Caco-2 (cell line): Measurements from ENCODE around the gene ASIC4. TPM values are rescaled to one million over a fixed set of nuclear protein-coding genes. Genes with fewer than 3 reads are reported as not detected.

Experiments used
- BruUV-seq: library from RNA; stranded (reverse); fragments of 400-500 nt; replicated peaks from 2 replicates; lab custom pipeline; 2021; lab: Mats Ljungman, UMichigan
- CTCF ChIA-PET: fragments of 300-600 bp; sonication (Branson Sonifier 250); formaldehyde crosslinking; loops from one replicate; lab custom pipeline; 2022; ENCODE audit warnings: antibody characterized with exemption; lab: Charles Lee
- POLR2A ChIA-PET: fragments of 300-600 bp; sonication (Branson Sonifier 250); formaldehyde crosslinking; loops from one replicate; lab custom pipeline; 2022; ENCODE audit warnings: antibody characterized with exemption; lab: Charles Lee
- DNase-seq, 2 experiments: peaks; one replicate each; pipeline versions ENCODE4 v3.0.0 to v3.0.0-alpha.2; 2020 to 2022
- H3K27me3 ChIP-seq: replicated peaks from 2 replicates; pipeline ENCODE4 v1.6.0; 2011; ENCODE audit warnings: low read length; ENCODE audit not compliant: control insufficient read depth, insufficient read depth
- H3K36me3 ChIP-seq: 2 replicates; pipeline ENCODE4 v1.5.1; 2011; ENCODE audit warnings: low read length; ENCODE audit not compliant: control insufficient read depth, insufficient read depth
- H3K4me1 ChIP-seq: fragments of 250-450 bp; sonication (Bioruptor Pico); 2 replicates; pipeline ENCODE4 v1.5.1; 2020; ENCODE audit warnings: mild to moderate bottlenecking
- H3K4me3 ChIP-seq: 2 replicates; pipeline ENCODE4 v1.5.1; 2011; ENCODE audit warnings: low read depth, mild to moderate bottlenecking, control low read depth, low read length
- H3K9me3 ChIP-seq: fragments of 250-450 bp; sonication (Bioruptor Pico); 2 replicates; pipeline ENCODE4 v1.5.1; 2020; ENCODE audit warnings: mild to moderate bottlenecking, moderate library complexity
- H3K27ac Mint-ChIP-seq: one replicate; pipeline ENCODE4 v1.8.0; 2022; ENCODE audit warnings: mixed read lengths; ENCODE audit not compliant: unreplicated experiment
- H3K27me3 Mint-ChIP-seq: one replicate; pipeline ENCODE4 v1.8.0; 2022; ENCODE audit warnings: mixed read lengths; ENCODE audit not compliant: insufficient read depth, unreplicated experiment
- H3K36me3 Mint-ChIP-seq: one replicate; pipeline ENCODE4 v1.8.0; 2022; ENCODE audit warnings: mild to moderate bottlenecking, mixed read lengths; ENCODE audit not compliant: insufficient read depth, unreplicated experiment
- H3K4me1 Mint-ChIP-seq: one replicate; pipeline ENCODE4 v1.8.0; 2022; ENCODE audit warnings: low read depth, mixed read lengths; ENCODE audit not compliant: unreplicated experiment
- H3K4me3 Mint-ChIP-seq: one replicate; pipeline ENCODE4 v1.8.0; 2022; ENCODE audit warnings: mild to moderate bottlenecking, moderate library complexity, mixed read lengths; ENCODE audit not compliant: unreplicated experiment
- H3K9me3 Mint-ChIP-seq: one replicate; pipeline ENCODE4 v1.8.0; 2022; ENCODE audit warnings: mixed read lengths; ENCODE audit not compliant: unreplicated experiment
- intact Hi-C: fragments of 100-400 bp; cut with micrococcal nuclease; formaldehyde crosslinking; loops from one replicate; pipeline ENCODE4 v1.10.0; 2022; ENCODE audit not compliant: unreplicated experiment
- total RNA-seq: library from RNA; stranded (reverse); gene quantifications from 2 replicates; pipeline ENCODE4 v1.2.3, GENCODE V29; 2022
- TF ChIP-seq, protein P1 (sequence below), 2 experiments: fragments of 200-600 bp in 1 of 2; IDR thresholded peaks; 1 replicate in 1 of 2; 2 replicates in 1 of 2; pipeline versions ENCODE4 v1.5.1 to v1.8.0; 2011 to 2022; ENCODE audit warnings: antibody characterized with exemption in 1 of 2, control low read depth in 1 of 2, inconsistent platforms in 1 of 2, low read depth in 1 of 2, low read length in 1 of 2, mild to moderate bottlenecking in 1 of 2, moderate library complexity in 1 of 2; ENCODE audit not compliant: insufficient read depth in 1 of 2, severe bottlenecking in 1 of 2, unreplicated experiment in 1 of 2

Gene ASIC4
- total RNA-seq, 1 experiment from 2014 or later: 0.16 TPM

DNA sequence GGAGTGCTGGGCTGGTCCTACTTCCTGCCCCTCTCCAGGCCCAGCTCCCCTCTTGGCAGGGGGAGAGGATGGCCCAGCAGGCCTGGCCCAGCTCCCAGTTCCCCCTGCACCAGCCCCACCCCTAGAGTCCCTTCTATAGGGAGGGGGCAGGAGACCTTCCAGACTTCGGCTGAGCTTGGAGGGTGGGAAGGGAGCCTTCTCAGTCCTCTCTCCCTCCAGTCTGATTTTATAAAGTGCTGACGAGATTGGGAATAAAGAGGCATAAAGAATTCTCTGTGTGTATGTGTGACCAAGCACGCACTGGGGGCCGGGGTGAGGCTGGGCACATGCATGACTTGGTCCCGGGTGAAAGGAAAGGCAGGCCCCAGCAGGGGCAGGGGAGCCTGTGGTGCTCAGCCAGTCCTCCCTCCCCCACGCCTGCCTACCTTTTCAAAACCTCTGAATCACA lies 24.2 kb downstream of the ASIC4 start:
- TF ChIP-seq, protein P1, sequence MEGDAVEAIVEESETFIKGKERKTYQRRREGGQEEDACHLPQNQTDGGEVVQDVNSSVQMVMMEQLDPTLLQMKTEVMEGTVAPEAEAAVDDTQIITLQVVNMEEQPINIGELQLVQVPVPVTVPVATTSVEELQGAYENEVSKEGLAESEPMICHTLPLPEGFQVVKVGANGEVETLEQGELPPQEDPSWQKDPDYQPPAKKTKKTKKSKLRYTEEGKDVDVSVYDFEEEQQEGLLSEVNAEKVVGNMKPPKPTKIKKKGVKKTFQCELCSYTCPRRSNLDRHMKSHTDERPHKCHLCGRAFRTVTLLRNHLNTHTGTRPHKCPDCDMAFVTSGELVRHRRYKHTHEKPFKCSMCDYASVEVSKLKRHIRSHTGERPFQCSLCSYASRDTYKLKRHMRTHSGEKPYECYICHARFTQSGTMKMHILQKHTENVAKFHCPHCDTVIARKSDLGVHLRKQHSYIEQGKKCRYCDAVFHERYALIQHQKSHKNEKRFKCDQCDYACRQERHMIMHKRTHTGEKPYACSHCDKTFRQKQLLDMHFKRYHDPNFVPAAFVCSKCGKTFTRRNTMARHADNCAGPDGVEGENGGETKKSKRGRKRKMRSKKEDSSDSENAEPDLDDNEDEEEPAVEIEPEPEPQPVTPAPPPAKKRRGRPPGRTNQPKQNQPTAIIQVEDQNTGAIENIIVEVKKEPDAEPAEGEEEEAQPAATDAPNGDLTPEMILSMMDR (IDR thresholded peaks at IDR 0.05; ENCODE audit: insufficient read depth in 1 of 2, low read depth in 1 of 2, low read length in 1 of 2, severe bottlenecking in 1 of 2, unreplicated experiment in 1 of 2): no peak
- no peaks in the 10 kb centered on the region for H3K27me3 Mint-ChIP-seq
- no peaks in the 10 kb centered on the region for H3K9me3 ChIP-seq
- peaks cover 8% of the 10 kb centered on the region for H3K36me3 ChIP-seq
- intact Hi-C loops: no loop called here
- H3K27ac Mint-ChIP-seq: no peak overlapping the region
- H3K4me3 ChIP-seq: no peak overlapping the region
- peaks cover 22% of the 10 kb centered on the region for H3K36me3 Mint-ChIP-seq
- H3K4me1 Mint-ChIP-seq: no peaks in the 10 kb centered on the region
- H3K4me1 ChIP-seq: peaks cover 16% of the 10 kb centered on the region
- no peak overlapping the region for H3K4me3 Mint-ChIP-seq
- no peaks in the 10 kb centered on the region for H3K9me3 Mint-ChIP-seq
- BruUV-seq: no TSS peak
- CTCF ChIA-PET: no interaction called here
- POLR2A ChIA-PET: no interaction called here
- no peaks in the 10 kb centered on the region for H3K27me3 ChIP-seq
- no peak for DNase-seq

DNA sequence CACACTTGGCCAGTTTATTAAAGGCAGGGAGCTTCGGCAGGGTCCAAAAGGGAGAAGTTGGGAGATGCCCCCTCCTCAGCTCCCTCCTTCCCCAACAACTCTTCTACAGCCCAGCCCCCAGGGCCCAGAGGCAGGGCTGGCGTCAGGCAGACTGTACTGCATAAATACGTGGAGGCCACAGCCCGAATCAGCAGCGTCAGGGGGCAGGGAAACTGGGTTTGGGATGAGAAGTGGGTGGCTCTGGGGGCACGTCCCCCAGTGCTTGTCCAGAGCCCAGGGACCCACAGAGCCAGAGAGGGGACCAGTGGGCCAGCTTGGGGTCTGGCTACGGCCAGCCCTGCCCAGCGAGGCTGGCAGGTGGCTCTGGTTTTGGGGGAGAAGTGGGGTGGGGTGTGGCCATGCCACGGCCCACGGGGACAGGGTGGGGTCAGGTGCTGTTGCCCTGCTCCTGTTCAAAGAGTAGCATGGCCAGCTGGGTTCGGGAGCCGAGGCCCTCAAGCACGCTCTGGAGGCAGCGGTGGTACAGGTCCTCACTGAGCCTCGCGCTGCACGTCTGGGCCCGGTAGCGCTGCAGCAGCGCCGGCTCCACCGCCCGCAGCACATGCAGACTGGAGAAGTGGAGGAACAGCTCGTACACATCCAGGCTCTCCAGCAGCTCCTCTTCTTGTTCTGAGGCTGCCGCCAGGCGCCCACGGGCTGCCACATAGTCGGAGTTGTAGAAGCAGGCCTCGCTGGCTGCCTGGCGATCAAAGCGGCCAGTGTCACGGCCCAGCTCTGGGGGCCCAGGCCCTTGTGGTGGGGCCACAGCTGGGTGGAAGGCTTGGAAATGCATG lies 24.9 kb downstream of the ASIC4 start:
- intact Hi-C loops: no loop called here

More for the DNA sequence above, 24.9 kb downstream of the ASIC4 start:
- Histone ChIP-seq H3K9me3 (no peaks in the 10 kb centered on the region), H3K4me1 (peaks cover 16% of the 10 kb centered on the region), H3K4me3 (no peak overlapping the region), H3K36me3 (peaks cover 8% of the 10 kb centered on the region), H3K27me3 (no peaks in the 10 kb centered on the region)
- H3K27me3 Mint-ChIP-seq: no peaks in the 10 kb centered on the region
- ChIA-PET CTCF (interaction anchor here (0.6 kb wide), 1 partner anchor 112 kb away, joined by 9 read pairs; no protein-coding TSS in a partner anchor), POLR2A (interaction anchor here (0.6 kb wide), 1 partner anchor 41 kb away, joined by 8 read pairs; the partner anchor contains the start of gene GMPPA)
- no peak overlapping the region for H3K4me3 Mint-ChIP-seq
- peaks cover 29% of the 10 kb centered on the region for H3K36me3 Mint-ChIP-seq
- DNase-seq: no peak
- BruUV-seq: no TSS peak
- H3K27ac Mint-ChIP-seq: no peak overlapping the region
- H3K9me3 Mint-ChIP-seq: no peaks in the 10 kb centered on the region
- TF ChIP-seq, protein P1 (IDR thresholded peaks at IDR 0.05; ENCODE audit: insufficient read depth in 1 of 2, low read depth in 1 of 2, low read length in 1 of 2, severe bottlenecking in 1 of 2, unreplicated experiment in 1 of 2): no peak
- no peaks in the 10 kb centered on the region for H3K4me1 Mint-ChIP-seq
